NCI-H1092 (cell line): ENCODE data around the gene GRM1.

Experiments used
- DNase-seq: peaks from one replicate; lab custom pipeline; 2025; lab: John Stamatoyannopoulos, UW

GRM1 gene

DNA sequence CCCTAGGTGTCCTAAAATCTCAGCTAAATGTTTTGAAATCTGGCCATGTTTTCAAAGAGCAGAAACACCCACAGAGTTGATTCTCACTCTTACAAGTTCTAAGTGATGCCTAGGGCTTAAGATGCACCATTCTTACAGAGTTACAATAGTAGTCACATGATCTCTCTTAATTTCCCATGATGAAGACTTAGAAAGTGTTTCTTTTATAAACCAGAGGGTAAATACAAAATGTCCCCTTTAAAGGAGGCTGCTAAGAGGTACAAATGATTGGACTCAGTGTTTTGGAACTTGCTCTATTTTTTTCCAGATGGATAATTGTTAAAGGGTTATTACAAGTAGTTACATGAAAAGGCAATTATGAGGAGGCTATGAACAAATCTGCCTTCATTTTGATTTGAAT is 244.6 kb downstream of the GRM1 start:
- no peak for DNase-seq

DNA sequence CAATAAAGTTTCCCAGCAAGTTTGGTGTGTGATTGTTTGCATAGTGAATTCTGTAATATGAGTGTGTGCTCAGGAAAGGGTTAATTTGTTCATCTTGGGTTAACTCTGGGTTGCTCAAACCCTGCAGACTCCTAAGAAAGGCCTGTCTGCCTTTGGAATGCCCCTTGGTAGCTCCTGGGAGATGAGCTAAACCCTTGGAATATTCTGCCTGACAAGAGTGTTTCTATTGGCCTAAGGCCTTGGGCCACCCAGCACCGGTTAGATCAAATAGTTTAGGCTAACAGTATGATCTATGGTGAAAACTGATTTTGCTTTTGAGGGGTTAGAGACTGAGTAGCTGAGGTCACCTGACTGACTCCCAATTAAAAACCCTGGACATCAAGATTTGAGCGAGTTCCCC is 248.3 kb downstream of the GRM1 start:
- DNase-seq, result no peak

DNA sequence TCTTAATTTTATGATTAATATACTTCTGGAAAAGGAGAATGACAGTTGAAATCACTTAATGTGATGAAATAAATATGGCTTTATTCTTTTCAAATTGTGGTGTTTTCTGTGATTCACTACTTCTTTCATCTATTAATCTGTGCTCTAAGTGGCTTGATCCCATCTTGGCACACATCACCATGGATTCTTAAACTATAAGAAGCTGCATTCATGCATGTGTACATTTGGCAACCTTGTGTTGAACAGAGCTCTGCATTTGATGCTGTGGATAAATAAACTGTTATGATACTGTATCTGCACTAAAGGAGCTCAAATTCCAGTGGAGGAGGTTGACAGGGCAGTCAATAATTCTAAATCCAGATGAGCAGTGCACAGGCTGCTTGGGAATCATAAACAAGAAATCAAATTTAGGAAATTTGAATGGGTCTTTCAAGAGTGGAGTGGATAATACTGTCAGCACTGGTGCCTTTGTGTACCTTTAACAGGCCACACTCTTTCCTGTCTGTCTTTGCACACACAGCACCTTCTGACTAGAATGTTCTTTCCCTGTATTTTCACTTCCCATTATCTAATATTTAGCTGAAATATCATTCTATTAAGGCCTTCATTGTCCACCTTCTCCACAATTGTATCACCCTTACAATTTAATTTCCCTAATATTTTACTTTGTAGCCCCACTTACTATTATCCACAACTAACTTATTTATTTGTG is 252.9 kb downstream of the GRM1 start:
- DNase-seq, result no peak

DNA sequence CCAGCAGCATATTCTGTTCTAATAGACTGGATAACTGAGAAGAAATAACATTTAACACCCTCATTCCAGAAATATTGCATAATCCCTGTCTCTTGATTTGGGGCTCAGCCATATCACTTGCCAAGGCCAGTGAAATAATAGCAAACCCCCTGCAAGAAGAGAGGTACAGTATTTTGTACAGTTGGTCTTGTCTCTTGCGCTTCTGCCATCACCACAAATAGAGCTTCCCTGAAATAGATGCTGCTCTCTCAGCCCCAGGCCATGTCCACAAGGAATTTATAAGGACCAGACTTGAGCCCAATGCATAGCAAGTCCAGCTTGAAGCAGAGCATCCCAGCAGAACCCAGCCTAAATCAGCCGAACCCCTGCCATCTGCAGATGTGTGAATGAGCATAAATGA is 254.0 kb downstream of the GRM1 start:
- no peak for DNase-seq

DNA sequence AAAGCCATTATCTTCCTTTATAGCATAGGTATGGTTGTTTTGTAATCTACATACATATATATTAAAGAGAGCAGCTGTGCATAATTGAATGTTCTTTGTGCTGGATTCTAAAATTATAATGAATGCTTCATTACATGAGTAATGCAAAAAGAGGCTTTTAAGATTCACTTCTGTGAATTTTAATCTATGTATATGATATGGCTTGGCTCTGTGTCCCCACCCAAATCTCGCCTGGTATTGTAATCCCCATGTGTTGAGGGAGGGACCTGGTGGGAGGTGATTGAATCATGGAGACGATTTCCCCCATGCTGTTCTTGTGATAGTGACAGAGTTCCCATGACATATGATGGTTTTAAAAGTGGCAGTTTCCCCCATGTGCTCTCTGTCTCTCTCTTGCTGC is 255.4 kb downstream of the GRM1 start:
- DNase-seq, result no peak

DNA sequence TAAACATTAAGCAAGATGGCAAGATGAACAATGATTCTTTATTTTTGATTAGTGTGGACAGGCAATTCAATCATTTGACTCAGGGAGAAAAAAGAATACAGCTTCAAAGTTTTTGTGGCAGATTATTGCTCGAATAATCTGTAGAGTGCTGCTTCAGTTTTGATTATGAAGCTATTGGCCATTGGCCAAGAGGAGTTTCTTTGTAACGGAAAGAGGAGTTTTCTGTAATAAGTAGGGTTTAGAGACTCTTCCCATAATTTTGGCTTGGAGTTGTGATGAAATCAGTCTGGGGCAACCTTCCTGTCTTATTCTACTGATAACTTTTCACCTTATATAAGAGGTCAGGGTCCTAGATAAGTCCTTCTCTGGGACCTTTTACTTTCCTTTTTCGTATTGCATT is 258.1 kb downstream of the GRM1 start:
- no peak for DNase-seq

DNA sequence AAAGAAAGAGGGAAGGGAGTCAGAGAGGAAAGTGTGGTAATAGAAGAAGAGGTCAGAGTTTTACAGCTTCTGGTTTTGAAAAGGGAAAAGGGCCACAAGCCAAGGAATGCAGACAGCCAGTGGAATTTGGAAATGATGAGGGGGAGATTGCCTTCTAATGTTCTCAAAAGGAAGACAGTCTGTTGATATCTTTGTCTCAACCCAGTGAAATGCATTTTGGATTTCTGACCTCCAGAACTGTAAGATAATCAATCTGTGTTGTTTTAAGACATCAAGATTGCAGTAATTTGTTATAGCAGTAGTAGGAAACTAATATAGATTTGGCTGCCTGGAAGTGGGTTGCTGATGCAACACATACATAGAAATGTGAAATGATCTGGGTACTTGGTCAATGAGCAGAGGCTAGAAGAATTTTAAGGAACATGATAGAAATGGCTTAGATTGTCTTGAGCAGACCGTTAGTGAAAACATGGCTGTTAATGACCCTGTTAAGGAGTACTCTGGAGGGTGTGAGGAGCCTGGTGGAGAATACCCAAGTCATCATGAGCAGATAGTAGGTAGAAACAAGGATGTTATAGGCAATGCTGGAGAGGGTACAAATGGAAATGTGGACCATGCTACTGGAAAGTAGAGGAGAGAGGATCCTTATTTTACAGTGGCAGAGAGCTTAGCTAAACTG is 259.0 kb downstream of the GRM1 start:
- DNase-seq, result no peak

DNA sequence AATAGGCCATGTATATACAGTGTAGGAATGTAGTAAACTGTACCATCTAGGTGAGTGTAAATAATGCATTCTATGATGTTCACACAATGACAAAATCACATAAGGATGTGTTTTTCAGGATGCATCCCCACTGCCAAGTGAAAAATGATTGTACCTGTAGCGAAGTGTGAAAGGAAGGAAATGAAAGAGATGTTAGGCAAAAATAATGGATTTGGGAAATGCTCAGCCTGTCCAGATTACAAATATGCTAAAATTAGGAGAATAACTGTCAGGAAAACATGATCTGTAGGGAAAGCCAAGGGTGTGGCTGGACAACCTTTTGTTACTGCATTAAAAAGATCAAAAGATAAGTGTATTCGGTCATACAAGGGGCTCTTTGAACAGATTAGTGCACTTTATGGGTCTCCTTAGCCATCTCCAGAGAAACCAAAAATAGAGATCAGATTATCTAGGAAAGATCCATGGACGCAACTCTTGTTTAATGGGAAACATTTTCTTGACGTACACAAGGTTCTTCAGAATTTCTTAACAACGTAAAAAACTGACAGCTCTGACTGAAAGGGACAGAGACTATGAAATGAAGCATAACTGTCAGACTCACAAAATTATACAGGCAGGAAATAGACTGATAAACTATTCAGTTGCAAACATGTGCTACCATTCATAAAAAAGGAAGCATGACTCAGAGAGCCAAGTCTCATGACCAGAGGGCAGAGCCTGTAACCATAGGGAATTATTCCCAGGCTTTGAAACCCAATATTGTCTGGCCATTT is 261.1 kb downstream of the GRM1 start:
- DNase-seq, result no peak

DNA sequence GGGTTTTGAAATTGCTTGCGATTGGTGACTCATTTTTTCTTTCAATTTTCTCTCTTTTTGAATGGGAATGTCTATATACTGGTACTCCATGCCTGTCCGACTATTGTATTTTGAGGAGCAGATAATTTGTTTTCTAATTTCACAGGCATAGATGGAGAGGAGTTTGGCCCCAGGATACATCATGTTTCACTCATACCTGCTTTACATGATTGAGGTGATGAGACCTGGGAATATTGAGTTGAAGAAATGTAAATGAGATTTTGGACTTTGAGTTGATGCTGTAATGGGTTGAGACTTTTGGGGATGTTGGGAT is 261.7 kb downstream of the GRM1 start:
- DNase-seq, result no peak

DNA sequence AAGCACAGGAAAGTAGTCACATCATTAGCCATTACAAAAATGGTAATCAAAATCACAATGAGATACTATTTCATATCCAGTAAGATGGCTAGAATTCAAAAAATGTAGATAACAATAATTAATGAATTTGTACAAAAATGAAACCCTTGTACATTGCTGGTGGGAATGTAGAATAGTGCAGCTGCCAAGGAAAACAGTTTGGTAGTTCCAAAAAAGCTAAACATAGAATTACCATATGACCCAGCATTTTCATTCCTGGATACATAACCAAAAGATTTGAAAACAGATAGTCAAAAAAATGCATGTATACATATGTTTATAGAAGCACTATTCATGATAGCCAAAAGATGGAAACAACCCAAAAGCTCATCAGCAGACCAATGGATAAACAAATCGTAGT is 263.6 kb downstream of the GRM1 start:
- DNase-seq, result no peak

DNA sequence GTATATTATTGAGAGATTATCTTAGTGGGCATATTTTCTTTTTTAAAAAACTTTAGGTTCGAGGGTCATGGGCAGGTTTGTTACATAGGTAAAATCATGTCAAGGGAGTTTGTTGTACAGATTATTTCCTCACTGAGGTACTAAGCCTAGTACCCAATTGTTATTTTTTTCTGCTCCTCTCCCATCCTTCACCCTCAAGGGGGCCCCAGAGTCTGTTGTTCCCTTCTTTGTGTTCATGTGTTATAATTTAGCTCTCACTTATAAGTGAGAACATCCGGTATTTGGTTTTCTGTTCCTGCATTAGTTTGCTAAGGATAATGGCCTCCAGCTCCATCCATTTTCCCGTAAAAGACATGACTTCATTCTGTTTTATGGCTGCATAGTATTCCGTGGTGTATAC is 266.8 kb downstream of the GRM1 start:
- no peak for DNase-seq

DNA sequence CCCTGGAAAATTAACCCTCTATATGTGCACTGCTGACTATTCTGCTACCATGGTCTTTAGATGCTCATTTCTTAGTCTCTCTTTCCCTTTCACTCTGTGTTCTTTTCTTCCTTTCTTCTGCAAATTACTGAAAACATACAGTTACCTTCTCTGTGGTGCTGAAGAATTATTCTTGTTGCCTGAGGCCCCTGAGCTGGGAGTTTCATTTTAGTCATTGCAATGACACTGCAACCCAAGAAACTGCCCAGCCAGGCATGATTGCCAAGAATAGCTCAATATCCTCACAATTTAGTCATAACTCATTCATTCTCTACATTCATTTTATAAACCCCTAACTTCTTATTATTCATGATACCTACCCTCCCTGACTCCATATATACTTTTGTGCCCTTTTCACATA is 269.0 kb downstream of the GRM1 start:
- no peak for DNase-seq

DNA sequence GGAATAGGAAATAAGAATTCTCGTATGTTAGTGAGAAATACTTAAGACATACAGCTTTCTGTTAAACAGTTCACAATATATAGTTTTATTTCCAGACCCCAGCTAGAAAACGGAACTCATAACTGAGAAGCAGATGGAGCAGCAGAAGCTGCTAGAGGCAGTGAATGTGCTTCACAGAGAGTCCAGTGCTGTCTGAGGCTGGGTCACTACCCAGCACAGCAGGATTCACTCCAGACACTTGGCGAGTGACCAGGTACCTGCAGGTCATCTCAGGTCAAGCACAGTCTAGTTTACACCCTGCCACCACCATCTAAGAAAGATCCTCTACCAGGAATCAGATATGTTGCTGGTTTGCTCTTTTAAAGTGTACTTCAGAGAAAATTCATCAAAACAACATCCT is 271.7 kb downstream of the GRM1 start:
- no peak for DNase-seq

DNA sequence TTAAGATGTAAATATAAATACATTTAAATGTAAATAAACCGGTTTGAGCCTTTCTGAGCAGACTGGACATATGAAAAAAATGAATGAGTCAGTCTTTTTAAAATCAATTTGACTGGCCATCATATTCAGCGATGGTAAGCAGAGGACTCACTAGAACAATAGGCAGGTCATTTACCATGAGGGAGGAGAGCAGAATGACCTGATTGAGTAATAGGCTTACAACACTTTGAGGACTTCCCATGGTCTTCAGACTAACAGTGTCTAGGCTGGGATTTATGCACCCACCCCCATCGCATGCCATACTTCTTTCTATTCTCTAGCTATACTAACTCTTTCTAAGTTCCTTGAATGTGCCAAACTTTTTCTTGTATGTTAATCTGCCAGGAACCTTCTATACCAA is 272.9 kb downstream of the GRM1 start:
- no peak for DNase-seq

DNA sequence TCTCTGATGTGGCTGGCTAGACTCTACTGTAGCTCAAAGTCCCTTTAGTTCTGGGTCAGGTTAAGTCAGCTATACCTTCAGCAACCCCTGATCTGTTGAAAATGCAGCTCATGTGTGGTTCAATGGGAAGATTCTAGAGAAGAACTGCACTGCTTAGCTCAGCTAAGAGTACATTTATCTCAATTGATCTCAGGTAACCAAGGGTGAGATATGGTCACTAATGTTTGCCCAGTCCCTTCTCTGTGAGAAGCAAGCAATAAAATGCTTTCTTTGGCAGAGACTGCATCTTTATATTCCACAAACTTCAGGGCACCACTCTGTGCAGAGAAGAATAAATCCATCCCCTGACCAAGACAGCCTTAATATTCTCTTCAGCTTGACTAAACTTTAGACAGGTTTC is 274.1 kb downstream of the GRM1 start:
- DNase-seq, result no peak

DNA sequence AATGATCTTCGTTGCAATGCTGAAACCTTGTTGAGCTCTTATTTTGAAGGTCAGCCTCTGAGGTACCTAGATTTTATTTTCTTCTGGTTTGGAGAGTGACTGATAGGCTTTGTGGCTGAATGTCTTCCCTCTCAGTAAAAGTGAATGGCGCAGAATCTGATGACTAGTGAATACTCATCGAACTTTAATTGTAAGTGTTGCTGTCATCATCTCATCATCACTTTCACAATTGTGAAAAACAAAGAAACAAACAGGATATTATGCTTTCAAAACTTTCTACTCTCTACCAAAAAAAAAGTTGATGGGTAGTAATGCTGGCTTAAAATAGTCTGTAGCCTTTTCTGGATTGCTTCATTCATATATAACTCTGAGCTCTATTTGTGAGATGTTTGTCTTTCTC is 275.3 kb downstream of the GRM1 start:
- DNase-seq, result no peak

DNA sequence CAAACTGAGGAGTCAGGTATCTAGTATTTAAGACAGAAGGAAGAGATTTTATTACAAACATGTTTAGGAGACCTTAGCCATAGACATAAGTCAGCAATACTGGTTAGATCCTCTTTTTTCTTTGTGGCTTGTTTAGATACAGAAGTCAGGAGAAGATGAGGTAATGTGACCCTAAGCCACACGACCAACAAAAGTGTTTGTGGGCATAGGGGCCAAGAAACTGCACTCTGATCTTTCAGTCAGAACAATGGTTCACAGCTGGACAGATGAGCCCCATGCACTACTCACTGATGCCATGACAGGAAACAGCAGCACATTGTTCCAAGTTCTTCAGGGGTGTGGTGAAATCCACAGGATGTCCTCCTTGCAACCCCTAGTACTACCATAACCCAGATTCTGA is 276.2 kb downstream of the GRM1 start:
- no peak for DNase-seq

DNA sequence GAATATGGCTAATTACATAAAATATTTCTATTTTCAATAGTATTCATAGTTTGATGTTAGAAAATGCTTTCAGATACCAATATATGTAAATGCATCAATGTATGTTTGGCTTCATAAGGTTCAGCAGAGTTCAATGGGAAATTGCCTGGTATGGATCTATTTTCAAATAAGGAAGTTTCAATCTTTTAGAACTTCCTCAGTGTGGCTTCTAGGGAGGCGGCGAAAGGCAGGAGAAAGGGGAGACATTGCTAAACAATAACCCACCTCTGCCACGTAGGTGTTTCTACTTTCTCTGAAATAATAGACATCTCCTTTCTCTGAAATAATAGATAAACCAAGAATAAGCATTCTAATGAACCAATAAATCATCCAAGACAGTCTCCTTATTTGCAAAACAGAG is 277.1 kb downstream of the GRM1 start:
- no peak for DNase-seq

DNA sequence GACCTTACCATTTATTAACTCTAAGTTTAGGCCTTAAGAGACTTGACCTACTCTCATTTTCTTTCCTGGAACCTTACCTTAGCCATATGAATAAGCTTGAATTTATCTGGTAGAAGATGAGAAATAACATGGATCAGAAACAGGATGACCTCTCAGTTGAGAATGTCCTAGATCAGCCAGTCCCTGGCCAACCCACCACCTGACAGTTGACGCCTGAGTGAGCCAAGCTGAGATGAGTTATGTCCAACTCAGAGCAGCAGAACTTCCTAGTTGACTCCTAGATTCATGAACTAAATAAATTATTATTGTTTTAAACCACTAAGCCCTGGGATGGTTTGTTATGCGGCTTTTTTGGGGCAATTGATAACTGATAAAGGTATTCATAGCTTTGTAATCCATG is 281.8 kb downstream of the GRM1 start:
- DNase-seq, result no peak

DNA sequence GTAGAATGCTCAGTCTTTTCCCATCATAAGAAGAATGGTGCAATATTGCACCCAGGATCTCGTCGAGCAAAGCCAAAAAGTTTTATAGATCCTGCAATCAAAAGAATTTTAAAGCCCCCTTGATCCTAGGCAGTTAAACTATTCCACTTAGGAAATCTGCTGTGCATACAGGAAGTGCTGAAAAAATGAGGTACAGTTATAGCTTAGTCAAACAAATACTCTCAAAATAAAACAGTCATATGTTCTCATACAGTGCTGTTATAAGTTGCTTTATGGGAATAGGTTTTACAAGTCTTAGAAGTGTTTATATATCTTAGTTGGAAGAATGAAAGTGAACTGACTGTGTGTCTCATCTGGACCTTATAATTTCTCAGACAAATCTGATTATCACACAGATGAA is 282.2 kb downstream of the GRM1 start:
- DNase-seq, result no peak

DNA sequence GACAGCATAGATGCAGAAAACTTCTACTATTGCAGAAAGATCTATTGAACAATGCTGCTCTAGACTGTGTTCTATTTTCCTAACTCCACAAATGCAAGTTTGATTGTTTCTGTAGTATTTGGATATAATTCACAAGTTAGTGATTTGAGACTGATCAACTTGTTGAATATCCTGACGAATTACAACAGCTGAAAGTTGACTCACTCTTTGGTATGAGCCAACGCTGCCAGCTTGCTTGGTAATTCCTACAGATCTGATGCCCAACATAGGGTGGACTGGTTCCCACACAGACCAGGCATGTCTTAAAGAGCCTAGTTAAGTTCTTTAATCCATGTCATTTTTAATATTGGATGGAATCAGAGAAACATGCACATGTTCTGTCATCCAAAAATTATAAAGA is 283.7 kb downstream of the GRM1 start:
- no peak for DNase-seq

DNA sequence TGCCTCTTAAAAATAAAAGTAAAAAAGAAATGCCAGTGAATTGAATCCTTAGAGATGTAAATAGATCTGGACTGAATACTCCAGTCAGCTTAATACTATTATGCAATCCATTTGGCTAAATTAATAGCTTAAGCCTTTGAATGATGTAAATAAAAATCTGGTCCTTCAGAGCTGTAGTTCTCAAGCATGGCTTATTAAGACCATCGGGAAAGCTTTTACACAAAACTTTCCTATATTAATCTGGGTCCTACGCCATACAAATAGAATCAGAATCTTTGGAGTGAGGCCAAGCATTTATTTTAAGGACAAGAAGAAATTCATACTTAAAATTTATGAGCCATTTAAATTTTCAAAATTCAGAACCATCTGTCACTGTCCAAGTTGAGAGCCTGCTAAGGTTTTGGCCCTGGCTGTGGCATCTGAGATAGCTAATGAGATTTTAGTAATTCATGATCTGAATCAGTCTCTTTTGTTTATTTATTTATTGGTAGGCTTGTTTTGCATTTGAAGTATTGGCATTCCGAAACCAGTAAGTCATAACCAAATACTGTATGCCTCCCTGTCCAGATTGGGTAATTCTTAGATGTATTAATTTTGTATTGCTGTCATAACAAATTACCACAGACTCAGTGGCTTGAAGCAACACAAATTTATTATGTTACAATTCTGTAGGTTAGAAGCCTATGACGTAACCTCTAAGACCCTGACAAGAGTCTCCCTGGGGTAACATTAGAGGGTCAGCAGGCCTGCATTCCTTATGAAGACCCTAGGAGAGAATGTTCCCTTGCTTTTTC is 286.7 kb downstream of the GRM1 start:
- no peak for DNase-seq

DNA sequence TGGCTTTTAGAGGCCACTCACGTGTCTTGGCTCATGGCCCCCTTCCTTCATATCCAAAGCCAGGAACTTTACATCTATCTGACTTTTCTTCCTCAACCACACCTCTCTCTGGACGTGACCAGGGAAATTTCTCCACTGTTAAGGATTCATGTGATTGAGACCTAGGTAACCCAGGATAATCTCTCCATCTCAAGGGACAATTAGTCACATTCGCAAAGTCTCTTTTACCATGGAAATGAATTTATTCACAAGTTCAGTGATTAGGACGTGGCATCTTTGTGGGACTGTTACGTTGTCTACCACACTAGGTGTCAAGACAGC is 287.3 kb downstream of the GRM1 start:
- DNase-seq, result no peak
